ENCODE data around the gene HES1.
"Not testable (repeated sequence)": the region's sequence is repeated elsewhere in the genome, so short reads cannot be mapped to it uniquely, and the experiment has no call there.

The HES1 gene

DNA sequence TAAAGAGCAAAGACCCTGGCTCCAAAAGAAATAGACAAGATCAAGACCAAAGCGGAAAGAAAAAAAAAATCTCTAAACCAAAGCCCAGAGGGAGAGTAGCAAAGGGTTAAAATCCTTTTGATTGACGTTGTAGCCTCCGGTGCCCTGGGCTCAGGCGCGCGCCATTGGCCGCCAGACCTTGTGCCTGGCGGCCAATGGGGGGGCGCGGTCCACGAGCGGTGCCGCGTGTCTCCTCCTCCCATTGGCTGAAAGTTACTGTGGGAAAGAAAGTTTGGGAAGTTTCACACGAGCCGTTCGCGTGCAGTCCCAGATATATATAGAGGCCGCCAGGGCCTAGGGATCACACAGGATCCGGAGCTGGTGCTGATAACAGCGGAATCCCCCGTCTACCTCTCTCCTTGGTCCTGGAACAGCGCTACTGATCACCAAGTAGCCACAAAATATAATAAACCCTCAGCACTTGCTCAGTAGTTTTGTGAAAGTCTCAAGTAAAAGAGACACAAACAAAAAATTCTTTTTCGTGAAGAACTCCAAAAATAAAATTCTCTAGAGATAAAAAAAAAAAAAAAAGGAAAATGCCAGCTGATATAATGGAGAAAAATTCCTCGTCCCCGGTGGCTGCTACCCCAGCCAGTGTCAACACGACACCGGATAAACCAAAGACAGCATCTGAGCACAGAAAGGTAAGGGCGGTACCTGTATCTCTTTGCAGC lies at the start of gene HES1:
Gene HES1, plus strand, starts transcription at position 343 of the 713 bp plus-strand sequence. Its CDS starts 233 bp downstream, at position 576.
- H3K9ac ChIP-seq (ENCODE audit: low read depth in 1 of 2, low read length in 2 of 2) = peak within 1 kb of the TSS; percentile 87 to 96
- H3K27ac ChIP-seq (ENCODE audit: low read depth, low read length) = peak within 1 kb of the TSS; percentile 86
- H3K4me1 ChIP-seq (ENCODE audit: control insufficient read depth in 1 of 2, insufficient read depth in 2 of 2, low read length in 2 of 2) = peaks cover 41 to 55% of the 10 kb centered on the region in 2 donors
- no peaks in the 10 kb centered on the region for H3K9me3 ChIP-seq (ENCODE audit: control insufficient read depth in 1 of 2, low read length in 2 of 2)
- peaks cover 0 to 8% of the 10 kb centered on the region in 2 donors for H3K36me3 ChIP-seq (ENCODE audit: control insufficient read depth in 1 of 2, insufficient read depth in 2 of 2, low read length in 2 of 2)
- H3K4me3 ChIP-seq (ENCODE audit: low read depth in 1 of 2, low read length in 2 of 2) = peak within 1 kb of the TSS; percentile 89 to 94
- H3K27me3 ChIP-seq (ENCODE audit: control insufficient read depth in 1 of 2, insufficient read depth in 2 of 2, low read length in 2 of 2) = peaks cover 0 to 3% of the 10 kb centered on the region in 2 donors

DNA sequence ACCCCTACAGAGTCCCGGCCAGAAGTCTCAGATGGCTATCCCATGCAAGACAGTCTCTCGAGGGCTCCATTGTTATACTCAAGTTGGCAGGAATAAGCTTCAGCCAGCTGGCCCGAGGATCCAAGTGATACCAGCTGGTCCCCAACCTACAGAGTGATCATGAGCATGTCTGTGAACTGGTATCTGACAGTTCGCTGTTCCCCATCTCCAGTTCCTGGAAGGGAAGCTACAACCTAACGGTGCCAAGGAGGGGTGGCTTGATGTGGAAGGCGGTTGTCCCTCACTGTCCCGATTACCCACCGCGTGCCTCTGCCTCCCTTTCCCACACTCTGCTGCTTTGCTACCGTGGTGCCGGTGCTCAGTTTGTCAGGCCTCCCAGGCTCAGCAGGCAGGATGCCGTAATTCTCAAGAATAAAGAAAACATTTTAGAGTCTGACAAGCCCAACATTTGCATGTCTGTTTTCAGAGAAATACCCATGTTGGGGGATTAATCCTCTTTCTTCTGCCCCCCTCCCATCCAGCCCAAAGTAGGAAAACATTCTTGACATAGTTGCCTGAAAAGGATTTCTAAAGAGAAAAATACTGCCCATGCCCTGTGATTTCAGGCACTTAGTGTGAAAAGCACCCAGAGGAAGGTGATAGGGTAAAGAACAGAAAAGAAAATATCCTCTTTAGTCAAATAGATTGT lies 49.4 kb upstream of the HES1 start:
- Histone ChIP-seq H3K9me3 (ENCODE audit: control insufficient read depth in 1 of 2, low read length in 2 of 2) (no peaks in the 10 kb centered on the region), H3K27me3 (ENCODE audit: control insufficient read depth in 1 of 2, insufficient read depth in 2 of 2, low read length in 2 of 2) (no peaks in the 10 kb centered on the region), H3K27ac (ENCODE audit: low read depth, low read length) (no peak overlapping the region), H3K9ac (ENCODE audit: low read depth in 1 of 2, low read length in 2 of 2) (no peak overlapping the region), H3K36me3 (ENCODE audit: control insufficient read depth in 1 of 2, insufficient read depth in 2 of 2, low read length in 2 of 2) (no peaks in the 10 kb centered on the region), H3K4me1 (ENCODE audit: control insufficient read depth in 1 of 2, insufficient read depth in 2 of 2, low read length in 2 of 2) (peaks cover 5 to 39% of the 10 kb centered on the region in 2 donors), H3K4me3 (ENCODE audit: low read depth in 1 of 2, low read length in 2 of 2) (no peak overlapping the region)

GRCh38 chr3:194087280-194087679 lies 48.7 kb upstream of the HES1 start:
- no peaks in the 10 kb centered on the region for H3K36me3 ChIP-seq (ENCODE audit: control insufficient read depth in 1 of 2, insufficient read depth in 2 of 2, low read length in 2 of 2)
- no peaks in the 10 kb centered on the region for H3K9me3 ChIP-seq (ENCODE audit: control insufficient read depth in 1 of 2, low read length in 2 of 2)
- H3K4me3 ChIP-seq (ENCODE audit: low read depth in 1 of 2, low read length in 2 of 2) = no peak overlapping the region
- no peaks in the 10 kb centered on the region for H3K27me3 ChIP-seq (ENCODE audit: control insufficient read depth in 1 of 2, insufficient read depth in 2 of 2, low read length in 2 of 2)
- no peak overlapping the region for H3K27ac ChIP-seq (ENCODE audit: low read depth, low read length)
- no peak overlapping the region for H3K9ac ChIP-seq (ENCODE audit: low read depth in 1 of 2, low read length in 2 of 2)
- H3K4me1 ChIP-seq (ENCODE audit: control insufficient read depth in 1 of 2, insufficient read depth in 2 of 2, low read length in 2 of 2) = peaks cover 3 to 32% of the 10 kb centered on the region in 2 donors

GRCh38 chr3:194087995-194088855 lies 47.7 kb upstream of the HES1 start:
- no peak overlapping the region for H3K27ac ChIP-seq (ENCODE audit: low read depth, low read length)
- no peaks in the 10 kb centered on the region for H3K9me3 ChIP-seq (ENCODE audit: control insufficient read depth in 1 of 2, low read length in 2 of 2)
- no peak overlapping the region for H3K9ac ChIP-seq (ENCODE audit: low read depth in 1 of 2, low read length in 2 of 2)
- no peaks in the 10 kb centered on the region for H3K27me3 ChIP-seq (ENCODE audit: control insufficient read depth in 1 of 2, insufficient read depth in 2 of 2, low read length in 2 of 2)
- no peak overlapping the region for H3K4me3 ChIP-seq (ENCODE audit: low read depth in 1 of 2, low read length in 2 of 2)
- peaks cover 0 to 29% of the 10 kb centered on the region in 2 donors for H3K4me1 ChIP-seq (ENCODE audit: control insufficient read depth in 1 of 2, insufficient read depth in 2 of 2, low read length in 2 of 2)
- no peaks in the 10 kb centered on the region for H3K36me3 ChIP-seq (ENCODE audit: control insufficient read depth in 1 of 2, insufficient read depth in 2 of 2, low read length in 2 of 2)

DNA sequence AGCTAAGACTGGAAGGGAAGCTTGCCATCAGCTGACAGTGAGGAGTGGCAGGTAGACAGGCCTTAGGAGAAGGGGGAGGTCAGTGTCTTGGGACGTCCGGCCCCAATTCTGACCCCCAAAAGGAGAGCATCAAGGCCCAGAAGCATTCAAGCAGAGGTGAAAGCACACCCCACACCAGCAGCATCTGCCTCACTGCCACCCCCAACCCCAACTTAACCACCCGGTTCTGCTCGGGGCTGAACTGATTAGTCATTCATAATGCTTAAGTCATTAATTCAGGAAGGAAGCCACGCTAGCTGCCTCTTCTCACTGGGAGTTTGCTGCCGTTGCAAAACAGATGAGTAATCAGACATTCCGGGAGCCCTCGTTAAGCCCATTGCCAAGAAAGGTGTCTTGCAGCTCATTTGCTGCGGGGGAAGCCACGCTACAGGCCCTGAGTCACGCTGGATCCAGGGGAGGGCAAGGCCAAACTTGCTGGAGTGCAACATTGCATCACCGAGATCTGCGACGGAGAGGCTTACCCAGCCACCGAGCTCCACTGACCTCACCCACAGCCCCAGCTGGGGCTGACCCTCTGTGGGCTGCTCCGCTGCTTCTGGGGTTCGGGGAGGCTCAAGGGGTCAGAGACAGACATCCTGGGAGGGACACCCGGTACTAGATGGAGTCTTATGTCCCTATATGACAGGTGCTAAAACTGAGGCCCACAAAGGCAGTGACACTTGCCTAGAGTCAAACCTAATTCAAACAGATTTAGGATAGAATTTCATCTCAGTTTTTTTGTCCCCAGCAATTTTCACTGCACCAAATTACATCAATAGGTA lies 46.4 kb upstream of the HES1 start:
- no peak overlapping the region for H3K9ac ChIP-seq (ENCODE audit: low read depth in 1 of 2, low read length in 2 of 2)
- no peaks in the 10 kb centered on the region for H3K27me3 ChIP-seq (ENCODE audit: control insufficient read depth in 1 of 2, insufficient read depth in 2 of 2, low read length in 2 of 2)
- no peaks in the 10 kb centered on the region for H3K9me3 ChIP-seq (ENCODE audit: control insufficient read depth in 1 of 2, low read length in 2 of 2)
- no peak overlapping the region for H3K27ac ChIP-seq (ENCODE audit: low read depth, low read length)
- peaks cover 0 to 25% of the 10 kb centered on the region in 2 donors for H3K4me1 ChIP-seq (ENCODE audit: control insufficient read depth in 1 of 2, insufficient read depth in 2 of 2, low read length in 2 of 2)
- no peaks in the 10 kb centered on the region for H3K36me3 ChIP-seq (ENCODE audit: control insufficient read depth in 1 of 2, insufficient read depth in 2 of 2, low read length in 2 of 2)
- no peak overlapping the region for H3K4me3 ChIP-seq (ENCODE audit: low read depth in 1 of 2, low read length in 2 of 2)

DNA sequence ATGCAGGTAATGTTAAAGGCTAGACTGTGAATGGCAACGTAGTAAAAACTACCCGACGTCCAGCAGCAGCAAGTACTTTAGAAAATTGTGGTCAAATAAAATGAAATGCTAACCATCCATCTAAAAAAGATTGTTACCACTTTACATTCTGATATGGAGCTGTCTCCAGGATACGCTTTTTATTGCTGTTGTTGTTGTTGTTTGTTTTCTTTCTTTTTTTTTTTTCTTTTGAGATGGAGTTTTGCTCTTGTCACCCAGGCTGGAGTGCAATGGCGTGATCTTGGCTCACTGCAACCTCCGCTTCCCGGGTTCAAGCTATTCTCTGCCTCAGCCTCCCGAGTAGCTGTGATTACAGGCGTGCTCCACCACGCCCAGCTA lies 45.8 kb upstream of the HES1 start:
- not testable (repeated sequence) for H3K4me3 ChIP-seq (ENCODE audit: low read depth in 1 of 2, low read length in 2 of 2); H3K36me3 ChIP-seq (ENCODE audit: control insufficient read depth in 1 of 2, insufficient read depth in 2 of 2, low read length in 2 of 2); H3K9ac ChIP-seq (ENCODE audit: low read depth in 1 of 2, low read length in 2 of 2); H3K9me3 ChIP-seq (ENCODE audit: control insufficient read depth in 1 of 2, low read length in 2 of 2); H3K27me3 ChIP-seq (ENCODE audit: control insufficient read depth in 1 of 2, insufficient read depth in 2 of 2, low read length in 2 of 2); H3K27ac ChIP-seq (ENCODE audit: low read depth, low read length)
- peaks cover 2 to 28% of the 10 kb centered on the region in 2 donors for H3K4me1 ChIP-seq (ENCODE audit: control insufficient read depth in 1 of 2, insufficient read depth in 2 of 2, low read length in 2 of 2)

GRCh38 chr3:194090716-194091115 lies 45.2 kb upstream of the HES1 start:
- H3K9ac ChIP-seq (ENCODE audit: low read depth in 1 of 2, low read length in 2 of 2) = no peak overlapping the region
- peaks cover 8 to 34% of the 10 kb centered on the region in 2 donors for H3K4me1 ChIP-seq (ENCODE audit: control insufficient read depth in 1 of 2, insufficient read depth in 2 of 2, low read length in 2 of 2)
- no peaks in the 10 kb centered on the region for H3K36me3 ChIP-seq (ENCODE audit: control insufficient read depth in 1 of 2, insufficient read depth in 2 of 2, low read length in 2 of 2)
- no peaks in the 10 kb centered on the region for H3K9me3 ChIP-seq (ENCODE audit: control insufficient read depth in 1 of 2, low read length in 2 of 2)
- H3K27me3 ChIP-seq (ENCODE audit: control insufficient read depth in 1 of 2, insufficient read depth in 2 of 2, low read length in 2 of 2) = no peaks in the 10 kb centered on the region
- H3K27ac ChIP-seq (ENCODE audit: low read depth, low read length) = no peak overlapping the region
- H3K4me3 ChIP-seq (ENCODE audit: low read depth in 1 of 2, low read length in 2 of 2) = no peak overlapping the region

- Histone ChIP-seq H3K27me3 (ENCODE audit: control insufficient read depth in 1 of 2, insufficient read depth in 2 of 2, low read length in 2 of 2) (no peaks in the 10 kb centered on the region), H3K36me3 (ENCODE audit: control insufficient read depth in 1 of 2, insufficient read depth in 2 of 2, low read length in 2 of 2) (no peaks in the 10 kb centered on the region), H3K4me3 (ENCODE audit: low read depth in 1 of 2, low read length in 2 of 2) (no peak overlapping the region), H3K27ac (ENCODE audit: low read depth, low read length) (no peak overlapping the region), H3K9me3 (ENCODE audit: control insufficient read depth in 1 of 2, low read length in 2 of 2) (no peaks in the 10 kb centered on the region), H3K4me1 (ENCODE audit: control insufficient read depth in 1 of 2, insufficient read depth in 2 of 2, low read length in 2 of 2) (peaks cover 9 to 35% of the 10 kb centered on the region in 2 donors), H3K9ac (ENCODE audit: low read depth in 1 of 2, low read length in 2 of 2) (no peak overlapping the region)
Observed at GRCh38 chr3:194091141-194091540, 44.8 kb upstream of the HES1 start.

- H3K4me1 ChIP-seq (ENCODE audit: control insufficient read depth in 1 of 2, insufficient read depth in 2 of 2, low read length in 2 of 2) = peaks cover 9 to 34% of the 10 kb centered on the region in 2 donors
- H3K4me3 ChIP-seq (ENCODE audit: low read depth in 1 of 2, low read length in 2 of 2); H3K27me3 ChIP-seq (ENCODE audit: control insufficient read depth in 1 of 2, insufficient read depth in 2 of 2, low read length in 2 of 2); H3K27ac ChIP-seq (ENCODE audit: low read depth, low read length); H3K36me3 ChIP-seq (ENCODE audit: control insufficient read depth in 1 of 2, insufficient read depth in 2 of 2, low read length in 2 of 2); H3K9me3 ChIP-seq (ENCODE audit: control insufficient read depth in 1 of 2, low read length in 2 of 2); H3K9ac ChIP-seq (ENCODE audit: low read depth in 1 of 2, low read length in 2 of 2): not testable (repeated sequence)
Observed at GRCh38 chr3:194091897-194092296, 44.1 kb upstream of the HES1 start.
